Measurements from ENCODE around the gene FAM151A.

FAM151A gene

GRCh38 chr1:54614024-54614423, 9.3 kb downstream of the FAM151A start:
- TF ChIP-seq CTCF (IDR thresholded peaks at IDR 0.05), result no peak
- intact Hi-C loops (cut with DNase I; ENCODE audit: low total_unique reads), result no loop called here
- Histone ChIP-seq H3K4me1 (peaks cover 0 to 16% (median 6%) of the 10 kb centered on the region in 4 donors), H3K4me3 (no peak overlapping the region), H3K27ac (no peak overlapping the region), H3K36me3 (peaks cover 0 to 17% (median 4%) of the 10 kb centered on the region in 3 donors), H3K27me3 (no peaks in the 10 kb centered on the region), H3K9me3 (no peaks in the 10 kb centered on the region)
- no peak for DNase-seq

- no peak overlapping the region for H3K4me3 ChIP-seq
- H3K9me3 ChIP-seq, result no peaks in the 10 kb centered on the region
- peaks cover 0 to 18% (median 7%) of the 10 kb centered on the region in 4 donors for H3K4me1 ChIP-seq
- H3K27me3 ChIP-seq, result no peaks in the 10 kb centered on the region
- H3K36me3 ChIP-seq, result peaks cover 15 to 41% (median 16%) of the 10 kb centered on the region in 3 donors
- intact Hi-C loops (cut with DNase I; ENCODE audit: low total_unique reads), result no loop called here
- TF ChIP-seq CTCF (IDR thresholded peaks at IDR 0.05), result no peak
- no peak for DNase-seq
- H3K27ac ChIP-seq, result no peak overlapping the region
Measured at GRCh38 chr1:54611621-54612020, 11.7 kb downstream of the FAM151A start.

GRCh38 chr1:54610601-54611580, 12.4 kb downstream of the FAM151A start:
- Histone ChIP-seq H3K27me3 (no peaks in the 10 kb centered on the region), H3K27ac (no peak overlapping the region), H3K36me3 (peaks cover 15 to 48% (median 21%) of the 10 kb centered on the region in 3 donors), H3K4me3 (no peak overlapping the region), H3K9me3 (no peaks in the 10 kb centered on the region), H3K4me1 (peaks cover 0 to 18% (median 7%) of the 10 kb centered on the region in 4 donors)
- no peak for TF ChIP-seq CTCF (IDR thresholded peaks at IDR 0.05)
- intact Hi-C loops (cut with DNase I; ENCODE audit: low total_unique reads), result no loop called here
- no peak for DNase-seq

- Histone ChIP-seq H3K27me3 (no peaks in the 10 kb centered on the region), H3K4me3 (no peak overlapping the region), H3K9me3 (no peaks in the 10 kb centered on the region), H3K27ac (no peak overlapping the region), H3K36me3 (peaks cover 15 to 50% (median 25%) of the 10 kb centered on the region in 3 donors), H3K4me1 (peaks cover 0 to 18% (median 7%) of the 10 kb centered on the region in 4 donors)
- intact Hi-C loops (cut with DNase I; ENCODE audit: low total_unique reads), result no loop called here
- no peak for TF ChIP-seq CTCF (IDR thresholded peaks at IDR 0.05)
- DNase-seq, result no peak
Measured at GRCh38 chr1:54610048-54610447, 13.3 kb downstream of the FAM151A start.

GRCh38 chr1:54609301-54609921, 13.9 kb downstream of the FAM151A start:
- H3K4me3 ChIP-seq, result no peak overlapping the region
- TF ChIP-seq CTCF (IDR thresholded peaks at IDR 0.05), result no peak
- H3K27ac ChIP-seq, result no peak overlapping the region
- intact Hi-C loops (cut with DNase I; ENCODE audit: low total_unique reads), result no loop called here
- peaks cover 15 to 57% (median 32%) of the 10 kb centered on the region in 3 donors for H3K36me3 ChIP-seq
- H3K4me1 ChIP-seq, result peaks cover 0 to 18% (median 7%) of the 10 kb centered on the region in 4 donors
- H3K27me3 ChIP-seq, result no peaks in the 10 kb centered on the region
- H3K9me3 ChIP-seq, result no peaks in the 10 kb centered on the region
- DNase-seq, result no peak

All from tibial artery (tissue), 4 donors.